ENCODE data around the gene GRB2. TPM values are rescaled to one million over a fixed set of nuclear protein-coding genes. Genes with fewer than 3 reads are reported as not detected.

The GRB2 gene
- polyA plus RNA-seq, 2 of the 4 experiments (the other 2 are of a cell fraction), result 91.4 to 91.9 TPM

DNA sequence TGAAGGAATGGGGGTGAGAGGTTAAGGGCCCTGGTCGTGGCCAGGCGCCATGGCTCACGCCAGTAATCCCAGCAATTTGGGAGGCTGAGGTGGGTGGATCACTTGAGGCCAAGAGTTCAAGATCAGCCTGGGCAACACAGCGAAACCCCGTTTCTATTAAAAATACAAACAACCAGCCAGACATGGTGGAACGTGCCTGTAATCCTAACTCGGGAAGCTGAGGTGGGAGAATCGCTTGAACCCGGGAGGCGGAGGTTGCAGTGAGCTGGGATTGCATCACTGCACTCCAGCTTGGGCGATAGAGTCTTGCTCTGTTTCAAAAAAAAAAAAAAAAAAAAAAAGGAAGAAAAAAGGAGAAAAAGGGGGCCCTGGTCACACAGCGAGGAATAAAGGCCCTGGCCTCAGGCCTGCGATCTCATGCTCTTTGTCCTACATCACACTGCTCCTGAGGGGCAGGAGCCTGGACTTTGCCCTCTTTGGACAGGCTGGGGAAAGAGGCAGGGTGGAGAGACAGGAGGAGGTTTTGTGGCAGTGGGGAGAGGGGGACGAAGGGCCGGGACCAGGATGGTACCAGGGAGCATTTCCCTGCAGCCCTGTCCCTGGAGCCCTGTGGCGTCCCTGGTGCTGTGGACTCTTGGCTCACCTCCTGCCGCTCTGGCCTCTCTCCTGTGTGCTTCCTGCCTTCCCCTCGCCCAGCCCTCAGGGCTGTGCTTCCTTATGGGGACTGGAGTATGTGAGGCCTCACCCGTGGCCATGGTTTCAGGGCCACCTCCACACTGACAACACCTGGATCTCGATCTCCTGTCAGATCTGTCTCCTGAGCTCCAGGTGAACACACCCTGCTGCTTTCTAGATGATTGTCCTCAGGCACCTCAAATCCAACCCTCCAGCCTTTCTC lies 96.5 kb downstream of the GRB2 start:
- DNase-seq (ENCODE audit: low read depth in 1 of 2, low spot score in 1 of 2) (peak in 1 of 2 experiments; percentile 35), FAIRE-seq (no peak), ATAC-seq (peak; percentile 75 to 77)
- Histone ChIP-seq H3K4me3 (no peak overlapping the region), H3K9me3 (no peaks in the 10 kb centered on the region), H3K4me1 (peaks cover 16% of the 10 kb centered on the region), H3K4me2 (peak overlapping the region; percentile 58), H3K27ac (peak overlapping the region; percentile 50 to 71)
- CTCF ChIA-PET, result interaction anchor here (0.7 to 5.0 kb wide), 6 partner anchors 11 to 117 kb away, joined by 3 to 40 read pairs (median 4); no protein-coding TSS in a partner anchor
- POLR2A ChIA-PET, result interaction anchor here (0.9 kb wide), 1 partner anchor 20 kb away, joined by 3 read pairs; the partner anchor contains the start of gene SLC25A19
- no peak for TF ChIP-seq MAZ (IDR thresholded peaks at IDR 0.05; ENCODE audit: borderline replicate concordance, low read depth, low read length)
- WGBS (ENCODE audit: missing lambda C conversion rate), result 71% methylated on average over 20 of the region's 20 CpGs

DNA sequence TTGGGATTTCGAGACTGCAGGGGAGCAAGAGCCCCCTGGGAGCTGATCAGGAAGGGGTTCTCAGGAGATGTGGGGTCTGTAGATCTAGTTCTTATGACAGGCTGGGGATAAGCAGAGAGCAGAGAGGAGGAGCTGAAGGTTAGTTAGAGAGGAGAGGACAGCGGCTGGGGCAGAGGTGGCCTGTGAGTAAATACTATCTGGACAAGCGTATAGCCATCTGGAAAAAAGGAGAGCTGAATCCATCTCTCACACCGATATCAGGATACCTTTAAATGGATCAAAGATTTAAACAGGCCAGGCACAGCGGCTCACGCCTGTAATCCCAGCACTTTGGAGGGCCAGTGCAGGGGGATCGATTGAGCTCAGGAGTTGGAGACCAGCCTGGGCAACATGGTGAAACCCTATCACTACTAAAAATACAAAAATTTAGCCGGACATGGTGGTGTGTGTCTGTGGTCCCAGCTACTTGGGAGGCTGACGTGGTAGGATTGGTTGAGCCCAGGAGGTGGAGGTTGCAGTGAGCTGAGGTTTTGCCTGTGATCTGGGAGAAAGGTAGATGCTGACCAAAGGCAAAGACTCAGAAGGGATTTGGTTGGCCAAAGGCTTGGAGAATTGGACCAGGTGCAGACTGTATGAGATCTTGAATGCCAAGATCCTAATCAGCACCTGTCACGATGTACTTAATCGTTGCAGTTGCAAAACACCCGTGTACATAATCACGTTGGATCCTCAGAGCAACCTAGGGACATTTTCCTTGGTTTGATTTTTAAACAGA lies 97.3 kb downstream of the GRB2 start:
- CTCF ChIA-PET, result interaction anchor here (0.7 to 1.7 kb wide), 8 partner anchors 10 to 116 kb away, joined by 3 to 5 read pairs (median 4); no protein-coding TSS in a partner anchor
- H3K4me3 ChIP-seq, result no peak overlapping the region
- TF ChIP-seq ZNF302 (CRISPR knock-in tag; IDR thresholded peaks at IDR 0.05) (no peak), CBX2 (IDR thresholded peaks at IDR 0.05; ENCODE audit: borderline replicate concordance, low read depth) (no peak)
- ATAC-seq (no peak), FAIRE-seq (no peak), DNase-seq (ENCODE audit: low read depth in 1 of 2, low spot score in 1 of 2) (no peak)
- no peaks in the 10 kb centered on the region for H3K9me3 ChIP-seq
- H3K4me1 ChIP-seq, result peaks cover 16% of the 10 kb centered on the region
- peak overlapping the region in 1 of 2 experiments; percentile 71; a peak in 3 of 6 replicates for H3K27ac ChIP-seq
- WGBS (ENCODE audit: missing lambda C conversion rate), result 82% methylated on average over 13 of the region's 13 CpGs
- no peak overlapping the region for H3K4me2 ChIP-seq
- POLR2A ChIA-PET, result no interaction called here

DNA sequence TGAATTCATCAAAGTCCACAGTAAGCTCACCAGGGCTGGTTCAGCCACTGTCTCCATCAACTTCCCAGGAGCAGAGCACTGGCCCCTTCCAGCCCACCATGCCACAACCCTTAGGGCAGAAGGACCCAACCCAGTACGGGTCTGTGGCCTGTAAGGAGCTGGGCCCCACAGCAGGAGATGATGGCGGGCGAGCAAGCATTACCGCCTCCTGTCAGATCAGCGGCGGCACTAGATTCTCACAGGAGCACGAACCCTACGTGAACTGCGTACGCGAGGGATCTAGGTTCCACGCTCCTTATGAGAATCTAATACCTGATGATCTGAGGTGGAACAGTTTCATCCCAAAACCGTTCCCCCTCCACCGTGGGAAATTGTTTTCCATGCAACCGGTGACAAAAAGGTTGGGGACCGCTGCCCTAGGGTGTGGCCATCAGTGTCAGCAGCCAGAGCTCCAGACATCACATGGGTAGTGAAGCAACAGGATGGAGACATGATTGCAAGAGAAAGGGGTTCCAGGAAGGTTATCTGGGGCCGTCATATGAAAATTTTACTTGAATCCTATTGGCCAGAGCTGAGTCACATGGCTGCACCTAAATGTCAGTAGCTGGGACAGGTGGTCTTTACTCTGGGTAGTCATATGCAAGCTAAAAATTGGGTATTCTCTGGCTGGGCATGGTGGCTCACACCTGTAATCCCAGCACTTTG lies 103.8 kb downstream of the GRB2 start:
- 83% methylated on average over 17 of the region's 17 CpGs for whole genome bisulfite sequencing (ENCODE audit: missing lambda C conversion rate)
- no peak; a peak in 1 of 6 replicates for ATAC-seq
- no peak overlapping the region for H3K4me3 ChIP-seq
- CTCF ChIA-PET, result interaction anchor here (0.6 to 5.5 kb wide), 6 partner anchors 10 to 111 kb away, joined by 3 to 27 read pairs (median 8); partner anchors contain the start of gene MIF4GD
- no peak overlapping the region for H3K4me2 ChIP-seq
- no peaks in the 10 kb centered on the region for H3K4me1 ChIP-seq
- no peak for DNase-seq (ENCODE audit: low read depth in 1 of 2, low spot score in 1 of 2)
- no peak for TF ChIP-seq MYC (IDR thresholded peaks at IDR 0.05; ENCODE audit: borderline replicate concordance, low read length)
- TF ChIP-seq, protein P1, sequence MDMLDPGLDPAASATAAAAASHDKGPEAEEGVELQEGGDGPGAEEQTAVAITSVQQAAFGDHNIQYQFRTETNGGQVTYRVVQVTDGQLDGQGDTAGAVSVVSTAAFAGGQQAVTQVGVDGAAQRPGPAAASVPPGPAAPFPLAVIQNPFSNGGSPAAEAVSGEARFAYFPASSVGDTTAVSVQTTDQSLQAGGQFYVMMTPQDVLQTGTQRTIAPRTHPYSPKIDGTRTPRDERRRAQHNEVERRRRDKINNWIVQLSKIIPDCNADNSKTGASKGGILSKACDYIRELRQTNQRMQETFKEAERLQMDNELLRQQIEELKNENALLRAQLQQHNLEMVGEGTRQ (IDR thresholded peaks at IDR 0.05), result peak; percentile 19; the same call in 1 of the 2 replicates
- no peak for TF ChIP-seq POLR2A (IDR thresholded peaks at IDR 0.05; ENCODE audit: low read length)
- TF ChIP-seq HEYL (CRISPR knock-in tag; IDR thresholded peaks at IDR 0.05), result no peak
- no peaks in the 10 kb centered on the region for H3K9me3 ChIP-seq
- FAIRE-seq, result no peak
- no peak overlapping the region for H3K27ac ChIP-seq
- POLR2A ChIA-PET, result no interaction called here

DNA sequence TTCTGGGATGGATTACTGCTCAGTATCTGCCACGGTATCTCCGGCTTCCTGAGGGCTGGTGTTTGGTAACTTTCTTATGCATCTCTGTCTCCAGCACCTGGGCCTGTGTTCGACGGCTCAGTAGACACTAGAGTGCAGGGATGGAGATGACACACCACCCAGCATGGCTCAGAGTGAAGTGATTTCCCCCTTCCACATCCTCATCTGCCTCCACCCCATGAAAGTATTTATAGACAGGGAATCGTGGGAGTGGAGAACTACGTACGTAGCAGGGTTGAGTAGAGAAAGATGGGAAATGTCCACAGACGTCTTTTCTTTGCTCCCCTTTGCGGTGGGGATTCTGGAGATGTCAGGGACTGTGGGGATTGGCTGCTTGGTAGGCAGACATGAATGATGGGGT lies 104.4 kb downstream of the GRB2 start:
- H3K4me1 ChIP-seq, result no peaks in the 10 kb centered on the region
- H3K27ac ChIP-seq, result no peak overlapping the region
- no peaks in the 10 kb centered on the region for H3K9me3 ChIP-seq
- TF ChIP-seq EHMT2 (IDR thresholded peaks at IDR 0.05; ENCODE audit: low read depth) (no peak), CHD4 (IDR thresholded peaks at IDR 0.05; ENCODE audit: borderline replicate concordance) (no peak), CEBPB (IDR thresholded peaks at IDR 0.05) (no peak), PHF8 (IDR thresholded peaks at IDR 0.05; ENCODE audit: borderline replicate concordance, low read depth) (no peak)
- no peak overlapping the region for H3K4me3 ChIP-seq
- H3K4me2 ChIP-seq, result no peak overlapping the region
- FAIRE-seq (no peak), DNase-seq (ENCODE audit: low read depth in 1 of 2, low spot score in 1 of 2) (no peak), ATAC-seq (no peak)
- ChIA-PET POLR2A (no interaction called here), CTCF (interaction anchor here (0.6 to 3.9 kb wide), 4 partner anchors 9 to 112 kb away, joined by 3 to 11 read pairs (median 4); no protein-coding TSS in a partner anchor)
- WGBS (ENCODE audit: missing lambda C conversion rate), result 84% methylated on average over 9 of the region's 9 CpGs
